ENCODE measurements around the gene WDR62.

- TF ChIP-seq CTCF (conservative IDR thresholded peaks at IDR 0.05) (no peak), EZH2 (IDR thresholded peaks at IDR 0.05; ENCODE audit: low read depth) (no peak)
Measured at GRCh38 chr19:36141039-36141927, 86.6 kb downstream of the WDR62 start.

Measured in PC-9 (cell line).